ENCODE measurements around the gene GADD45A. TPM values are rescaled to one million over a fixed set of nuclear protein-coding genes. Genes with fewer than 3 reads are reported as not detected.
A peak's percentile ranks its signal among the peaks of the same experiment; 100 is the strongest.
"Not testable (repeated sequence)": the region's sequence is repeated elsewhere in the genome, so short reads cannot be mapped to it uniquely, and the experiment has no call there.

GADD45A gene
- total RNA-seq, 1 donor from 2014 or later, result 53.8 TPM

DNA sequence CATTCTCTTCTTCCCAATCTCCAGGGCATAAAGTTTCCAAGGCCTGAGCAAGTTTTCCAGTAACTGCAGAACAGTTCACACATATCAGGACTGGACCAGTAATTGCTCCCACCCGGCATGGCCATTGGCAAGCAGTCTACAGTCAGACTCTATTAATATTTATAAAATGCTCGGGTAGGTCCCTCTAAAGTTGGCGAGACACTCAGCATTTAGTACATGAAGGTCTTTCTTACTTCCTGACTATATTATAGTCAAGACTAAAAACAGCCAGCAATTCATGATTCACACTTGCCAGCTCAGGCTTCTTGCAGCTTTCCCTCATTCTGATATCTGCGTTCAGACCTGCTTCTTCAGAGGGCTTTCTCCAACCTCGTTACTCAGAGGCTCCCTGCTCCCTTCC is 25.4 kb downstream of the GADD45A start:
- DNase-seq (ENCODE audit: missing footprints) (no peak), ATAC-seq (peak; percentile 44)
- intact Hi-C loops (cut with DNase I), result no loop called here

DNA sequence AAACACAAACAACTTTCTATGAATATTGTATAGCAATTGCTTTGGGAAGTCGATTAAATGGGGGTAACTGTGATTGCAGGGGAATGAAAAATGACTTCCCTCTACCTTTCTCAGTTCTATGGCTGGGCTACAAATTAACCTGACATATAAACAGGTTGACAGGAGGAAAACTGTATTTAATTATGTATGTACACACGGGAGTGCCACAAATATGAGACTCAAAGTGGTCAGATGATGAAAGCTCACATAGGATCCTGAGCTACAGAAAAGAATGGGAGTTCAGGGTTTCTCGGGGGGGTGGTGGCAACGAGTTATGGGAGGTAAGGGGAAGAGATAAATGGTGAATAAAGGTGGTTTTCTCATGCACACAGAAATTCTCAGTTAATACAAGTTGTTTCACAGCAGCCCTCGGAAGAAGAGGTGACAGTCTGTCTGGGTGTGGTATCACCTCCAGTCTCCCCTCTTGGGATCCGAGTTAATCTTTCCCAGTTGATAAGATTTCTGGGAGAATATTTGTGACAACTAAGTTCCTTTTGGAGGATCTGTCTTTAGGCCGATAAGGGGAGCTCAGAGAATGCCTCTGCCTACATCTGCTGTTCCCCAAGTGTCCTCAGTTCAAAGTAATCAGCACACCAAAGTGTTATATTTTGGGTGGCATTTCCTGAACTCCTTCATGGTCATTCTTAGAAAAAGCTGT is 26.3 kb downstream of the GADD45A start:
- DNase-seq (ENCODE audit: missing footprints) (no peak), ATAC-seq (no peak)
- intact Hi-C loops (cut with DNase I), result no loop called here

DNA sequence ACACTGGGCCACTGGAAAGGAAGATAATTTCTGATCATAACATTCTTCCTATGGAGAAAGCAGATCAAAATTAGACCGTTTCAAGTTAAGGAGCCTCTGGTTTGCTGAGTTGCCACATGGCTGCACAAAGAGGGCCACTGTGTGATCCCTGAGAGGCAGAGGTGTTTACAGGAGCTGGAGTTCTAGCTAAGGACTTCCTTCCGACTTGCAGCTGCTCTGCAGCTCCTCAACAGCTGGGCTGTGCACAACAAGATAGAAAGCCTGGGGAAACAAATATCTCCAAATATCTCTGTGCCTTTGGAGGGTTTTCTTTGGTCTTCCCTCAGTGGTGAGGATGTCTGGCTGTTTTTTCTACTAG is 26.8 kb downstream of the GADD45A start:
- ATAC-seq, result no peak
- intact Hi-C loops (cut with DNase I), result no loop called here
- DNase-seq (ENCODE audit: missing footprints), result no peak

DNA sequence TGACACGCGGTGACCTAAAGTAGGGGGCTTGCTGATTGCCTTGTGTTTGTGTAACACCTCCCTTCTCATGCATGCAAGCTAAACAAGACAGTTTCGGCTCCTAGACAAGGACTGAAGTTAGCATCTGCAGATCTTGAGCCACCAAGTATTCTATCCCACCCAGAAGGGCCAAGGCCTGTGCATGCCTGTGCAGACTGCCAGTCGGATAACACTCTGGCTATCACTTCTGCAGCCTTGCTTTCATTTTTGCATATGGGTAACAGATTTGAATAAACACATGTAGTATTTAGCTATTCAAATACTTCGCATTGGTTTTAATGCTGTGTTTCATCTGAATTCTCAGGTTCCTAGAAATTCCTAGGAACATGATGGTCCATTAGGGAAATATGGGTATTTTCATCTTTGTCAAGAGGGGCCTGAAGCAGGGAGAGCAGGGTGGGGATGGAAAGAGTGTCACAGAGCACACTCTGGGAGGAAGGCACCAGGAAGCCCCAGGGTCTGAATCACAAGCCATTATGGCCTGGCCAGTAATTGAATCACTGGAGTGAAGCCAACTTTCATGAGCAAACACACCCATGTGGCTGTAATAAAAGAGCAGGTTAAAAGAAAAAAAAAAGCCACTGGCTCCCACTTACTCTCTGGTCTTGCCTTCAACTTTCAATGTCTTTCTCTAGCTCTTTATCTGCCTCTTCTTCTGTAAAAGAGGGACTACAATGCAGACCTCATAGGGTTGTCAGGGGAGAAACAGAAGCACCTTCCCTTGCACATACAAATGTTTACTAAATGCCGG is 28.3 kb downstream of the GADD45A start:
- intact Hi-C loops (cut with DNase I), result no loop called here
- no peak for DNase-seq (ENCODE audit: missing footprints)
- ATAC-seq, result no peak

DNA sequence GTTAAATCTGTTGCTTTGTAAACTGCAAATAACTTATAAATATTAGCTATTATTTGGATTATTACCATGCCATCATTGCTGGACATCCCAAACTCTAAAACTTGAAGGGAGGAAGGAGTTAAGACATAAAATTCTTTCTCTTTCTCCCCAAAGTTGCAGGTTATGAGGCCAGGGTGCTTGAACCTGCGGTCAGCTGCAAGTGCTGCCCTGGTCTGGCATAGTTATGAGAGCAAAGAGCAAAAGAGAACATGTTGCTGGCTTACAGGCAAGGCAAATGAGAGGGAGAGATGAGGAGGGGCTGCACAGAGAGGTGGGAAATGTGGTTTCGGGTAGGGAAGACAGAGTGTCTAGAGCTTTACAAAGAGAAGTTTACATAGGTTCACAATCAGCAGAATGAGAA is 30.8 kb downstream of the GADD45A start:
- DNase-seq (ENCODE audit: missing footprints), result no peak
- no peak for ATAC-seq
- intact Hi-C loops (cut with DNase I), result no loop called here

DNA sequence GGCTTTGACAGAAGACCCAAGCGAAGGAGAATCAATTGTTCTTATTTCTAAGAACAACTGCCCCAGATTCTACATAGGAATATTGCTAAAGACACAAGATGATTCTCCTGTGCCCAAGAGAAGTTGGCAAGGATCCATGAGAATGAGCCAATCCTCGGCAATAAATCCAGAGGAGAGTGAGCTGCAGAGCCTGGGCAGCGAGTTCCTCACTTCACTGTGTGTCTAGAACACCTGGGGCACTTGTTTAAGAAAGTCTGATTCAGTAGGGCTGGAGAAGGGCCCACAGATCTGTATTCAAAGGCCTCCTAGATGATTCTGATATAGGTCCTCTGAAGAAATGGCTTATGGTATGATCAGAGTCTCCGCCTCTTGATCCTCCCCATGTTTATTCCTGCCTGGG is 31.8 kb downstream of the GADD45A start:
- intact Hi-C loops (cut with DNase I), result no loop called here
- no peak for DNase-seq (ENCODE audit: missing footprints)
- ATAC-seq, result no peak

DNA sequence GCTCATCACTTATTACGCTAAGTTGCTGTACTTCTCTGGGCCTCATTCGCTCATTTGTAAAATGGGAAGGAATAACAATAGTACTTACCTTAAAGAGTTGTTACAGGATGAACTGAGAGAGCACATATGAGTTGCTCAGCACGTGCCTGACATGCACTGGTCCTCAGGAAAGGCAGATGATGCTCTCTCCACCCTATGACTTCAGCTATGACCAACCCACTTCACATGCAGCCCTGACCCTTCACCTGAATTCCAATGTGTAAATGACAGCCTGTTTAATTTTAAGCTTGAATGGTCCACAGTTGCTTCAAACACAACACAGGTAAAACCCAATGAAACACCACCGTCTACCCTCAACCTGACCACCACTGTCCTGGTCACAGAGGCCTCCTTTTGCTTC is 32.9 kb downstream of the GADD45A start:
- DNase-seq (ENCODE audit: missing footprints) (no peak), ATAC-seq (peak; percentile 80)
- intact Hi-C loops (cut with DNase I), result no loop called here

DNA sequence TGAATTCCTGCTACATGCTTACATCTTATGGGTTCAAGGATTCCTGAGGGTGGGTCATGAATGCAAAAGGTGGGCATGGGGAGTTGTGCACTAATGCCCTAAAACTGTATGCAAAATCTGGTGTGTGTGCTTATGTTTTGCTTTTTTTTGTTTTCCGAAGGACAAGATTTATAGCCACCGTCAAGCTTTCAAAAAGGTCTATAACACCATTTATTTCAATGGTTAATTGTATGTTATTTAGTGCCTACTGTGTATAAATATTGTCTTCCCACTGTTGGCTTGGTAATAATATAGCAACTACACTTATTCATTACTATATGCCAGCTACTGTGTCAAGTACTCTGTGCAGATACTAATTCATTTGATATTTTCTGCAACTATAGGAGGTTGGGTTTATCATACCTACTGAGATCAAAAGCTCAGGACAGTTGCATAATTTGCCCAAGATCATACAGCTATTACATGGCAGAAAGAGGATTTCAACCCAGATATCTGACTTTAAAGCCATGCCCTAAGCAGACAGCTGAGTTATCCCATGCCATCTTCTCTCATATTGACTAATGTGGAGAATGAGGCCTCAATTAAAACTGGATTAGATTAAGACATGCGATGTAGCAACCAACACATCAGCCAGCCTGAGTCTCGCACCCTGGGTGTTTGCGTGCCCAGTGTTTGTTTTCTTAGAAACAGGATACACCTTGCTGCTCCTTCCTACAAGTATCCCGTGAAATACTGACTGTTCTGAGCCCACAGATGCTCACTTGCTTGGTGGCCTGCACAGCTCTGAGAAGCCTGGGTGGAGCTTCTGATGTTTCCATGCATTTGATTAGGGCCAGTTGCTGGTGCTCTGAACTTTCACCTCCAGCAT is 34.6 kb downstream of the GADD45A start:
- ATAC-seq (no peak), DNase-seq (ENCODE audit: missing footprints) (no peak)
- intact Hi-C loops (cut with DNase I), result loop anchor here (5.0 kb wide), 1 partner anchor 32 kb away; the partner anchor contains the start of gene GADD45A

DNA sequence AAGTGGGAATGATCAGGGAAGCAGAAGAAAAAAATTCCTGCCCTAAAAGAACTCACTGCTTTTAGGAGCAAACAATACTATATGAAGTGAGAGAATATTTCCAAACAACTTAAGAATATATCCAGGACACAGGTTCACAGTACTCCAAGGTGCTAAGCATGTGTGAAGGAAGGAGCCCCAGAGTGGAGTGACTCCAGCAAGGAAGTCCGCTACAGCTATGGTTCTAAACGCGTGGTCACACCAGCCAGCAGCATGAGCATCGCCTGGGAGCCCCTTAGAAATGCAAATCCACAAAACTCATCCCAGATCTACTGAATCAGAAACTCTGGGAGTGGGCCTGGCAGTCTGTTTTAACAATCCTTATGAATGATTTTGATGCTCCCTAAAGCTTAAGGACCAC is 36.1 kb downstream of the GADD45A start:
- intact Hi-C loops (cut with DNase I), result loop anchor here (5.0 kb wide), 1 partner anchor 34 kb away; the partner anchor contains the start of gene GADD45A
- ATAC-seq (no peak), DNase-seq (ENCODE audit: missing footprints) (no peak)

DNA sequence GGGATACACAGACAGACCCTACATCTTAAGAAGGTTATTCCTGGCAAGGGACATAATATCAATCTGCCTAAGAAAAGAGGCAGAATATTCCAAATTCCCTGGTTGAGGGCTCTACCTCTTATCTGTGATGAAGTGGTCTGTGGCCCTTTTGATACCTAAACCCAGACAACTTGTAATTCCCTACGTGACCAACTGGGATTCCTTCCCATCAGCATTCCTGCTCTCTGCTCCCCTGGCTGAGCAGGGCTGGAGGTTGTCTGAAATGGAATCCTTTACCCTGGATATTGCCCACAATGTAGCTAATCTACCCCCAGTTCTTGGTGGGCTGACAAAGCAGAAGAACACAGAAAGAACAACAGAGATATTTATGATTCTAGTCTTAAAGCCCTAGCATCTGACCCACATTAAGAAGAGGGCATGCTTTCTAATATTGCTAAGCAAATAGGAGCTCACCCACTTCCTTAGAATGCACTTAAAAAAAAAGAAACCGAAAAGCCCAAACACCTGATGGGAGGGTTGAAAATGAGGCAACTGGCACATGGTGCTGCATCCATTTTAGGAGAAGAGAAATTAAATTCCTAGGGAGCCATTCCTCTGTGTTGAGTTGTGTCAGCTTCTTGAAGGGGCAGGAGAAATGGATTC is 36.8 kb downstream of the GADD45A start:
- intact Hi-C loops (cut with DNase I), result loop anchor here (5.0 kb wide), 1 partner anchor 34 kb away; the partner anchor contains the start of gene GADD45A
- no peak for DNase-seq (ENCODE audit: missing footprints)
- ATAC-seq, result no peak

DNA sequence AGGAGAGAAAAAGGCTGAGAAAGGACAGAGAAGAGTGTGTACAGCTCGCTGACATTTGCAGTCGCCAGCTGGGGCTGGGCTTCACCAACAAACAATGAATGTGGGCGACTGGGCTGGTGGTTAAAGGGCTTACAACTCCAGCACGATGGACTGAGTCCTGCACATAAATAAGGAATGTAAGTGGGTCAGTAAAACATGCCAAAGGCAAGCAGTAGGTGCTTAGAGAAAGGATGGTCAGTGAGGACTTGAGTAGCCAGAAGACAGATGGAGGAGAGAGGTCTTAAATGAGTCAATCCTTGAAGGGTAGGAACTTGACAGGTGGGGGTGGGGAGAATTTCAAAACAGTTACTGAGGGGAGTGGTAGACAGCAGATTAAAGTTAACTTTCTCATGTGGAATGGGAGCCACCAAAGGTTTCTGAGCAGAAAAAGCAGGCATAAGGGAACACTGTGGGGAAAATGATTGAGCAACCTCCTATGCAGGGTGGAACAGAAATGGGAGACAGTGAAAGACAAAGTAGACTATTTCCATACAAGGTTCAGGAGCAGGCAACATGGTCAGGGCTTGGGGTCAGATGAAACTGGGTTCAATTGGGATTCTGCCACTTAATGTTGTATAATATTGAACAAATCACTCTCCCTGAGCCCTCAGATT is 37.4 kb downstream of the GADD45A start:
- ATAC-seq, result no peak
- DNase-seq (ENCODE audit: missing footprints), result no peak
- intact Hi-C loops (cut with DNase I), result loop anchor here (5.0 kb wide), 1 partner anchor 35 kb away; the partner anchor contains the start of gene GADD45A

DNA sequence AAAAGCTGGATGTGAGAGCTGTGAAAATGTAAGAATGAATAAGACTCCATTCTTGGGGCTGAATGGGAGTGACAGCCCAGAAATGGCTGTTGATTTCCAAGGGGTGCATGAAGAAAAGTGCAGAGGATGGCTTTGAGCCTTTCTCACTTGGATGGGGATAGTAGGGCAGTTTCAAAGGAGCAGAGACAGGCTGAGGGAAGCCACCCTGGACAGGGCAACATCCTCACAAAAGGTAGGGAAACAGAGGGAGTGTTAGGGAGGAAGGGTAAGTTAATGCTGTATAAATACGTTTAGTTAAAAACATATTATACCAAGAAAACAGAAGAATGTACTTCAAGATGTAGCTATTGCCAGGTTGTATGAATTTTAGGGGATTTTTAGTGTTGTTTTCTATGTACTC is 38.1 kb downstream of the GADD45A start:
- intact Hi-C loops (cut with DNase I), result loop anchor here (5.0 kb wide), 1 partner anchor 36 kb away; the partner anchor contains the start of gene GADD45A
- no peak for DNase-seq (ENCODE audit: missing footprints)
- ATAC-seq, result no peak

DNA sequence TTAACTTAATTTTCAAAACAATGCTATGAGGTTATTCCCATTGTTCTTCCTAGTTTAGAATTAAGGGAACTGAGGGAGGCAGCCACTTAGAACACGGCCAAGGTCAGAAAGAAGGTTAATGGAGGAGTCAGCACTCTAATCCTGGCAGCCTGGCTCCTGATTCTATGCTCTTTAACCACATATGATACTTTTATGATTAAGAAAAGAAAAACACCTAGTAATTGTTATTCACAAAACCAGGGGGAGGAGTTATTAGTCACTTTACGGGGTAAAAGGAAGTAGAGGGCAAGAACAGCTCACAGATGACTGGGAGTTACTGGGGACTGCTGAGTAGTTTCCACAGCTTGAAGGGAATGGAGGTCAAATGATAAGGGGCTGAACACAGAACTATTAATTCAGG is 38.6 kb downstream of the GADD45A start:
- intact Hi-C loops (cut with DNase I), result loop anchor here (5.0 kb wide), 1 partner anchor 36 kb away; the partner anchor contains the start of gene GADD45A
- no peak for DNase-seq (ENCODE audit: missing footprints)
- ATAC-seq, result no peak

DNA sequence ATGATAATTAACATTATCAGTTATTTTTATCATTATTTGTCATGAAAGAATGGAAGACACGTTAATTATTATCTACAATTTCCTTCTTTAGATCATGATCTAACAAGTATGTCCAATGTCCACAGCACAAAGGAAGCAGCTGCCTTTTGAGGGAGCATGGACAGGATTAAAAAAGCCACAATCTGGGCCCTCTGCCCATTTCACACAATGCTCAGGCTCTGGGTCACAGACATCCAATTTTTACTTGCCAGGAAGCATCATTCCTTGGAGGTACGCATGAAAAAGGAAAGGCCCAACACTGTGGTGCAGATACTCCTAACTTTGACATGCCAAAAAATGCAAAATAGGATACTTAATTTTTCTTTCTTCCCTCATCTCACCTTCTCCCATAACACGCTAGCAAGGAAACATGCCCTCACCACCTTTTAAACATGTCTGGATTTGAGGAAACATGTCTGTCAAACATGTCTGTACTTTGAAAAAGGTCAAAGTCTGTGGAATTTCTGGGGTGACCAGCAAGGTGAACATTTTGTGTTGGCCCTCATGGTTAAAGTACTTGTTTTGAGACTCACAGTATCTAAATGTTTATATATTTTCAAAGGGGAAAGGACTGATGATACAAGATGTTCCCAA is 40.0 kb downstream of the GADD45A start:
- intact Hi-C loops (cut with DNase I), result loop anchor here (5.0 kb wide), 1 partner anchor 38 kb away; the partner anchor contains the start of gene GADD45A
- DNase-seq (ENCODE audit: missing footprints) (no peak), ATAC-seq (peak; percentile 66)

DNA sequence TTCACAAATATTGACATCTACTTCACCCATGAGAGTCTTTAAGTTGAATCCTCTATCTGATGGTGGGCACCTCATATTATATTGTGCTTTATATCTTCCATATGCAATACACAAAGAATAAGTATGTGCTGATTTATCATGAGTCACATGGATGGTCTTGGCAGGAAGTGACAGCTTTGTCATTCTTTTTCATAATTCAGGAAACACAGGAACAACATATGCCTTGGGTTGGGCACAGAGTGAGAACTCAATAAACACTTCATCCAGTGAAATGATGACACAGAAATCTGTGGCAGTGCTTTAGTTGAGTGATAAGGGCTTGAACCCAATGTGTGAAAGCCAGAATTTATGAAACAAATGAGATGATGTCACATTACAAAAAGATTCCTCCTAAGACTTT is 41.2 kb downstream of the GADD45A start:
- DNase-seq (ENCODE audit: missing footprints) (no peak), ATAC-seq (no peak)
- intact Hi-C loops (cut with DNase I), result no loop called here

DNA sequence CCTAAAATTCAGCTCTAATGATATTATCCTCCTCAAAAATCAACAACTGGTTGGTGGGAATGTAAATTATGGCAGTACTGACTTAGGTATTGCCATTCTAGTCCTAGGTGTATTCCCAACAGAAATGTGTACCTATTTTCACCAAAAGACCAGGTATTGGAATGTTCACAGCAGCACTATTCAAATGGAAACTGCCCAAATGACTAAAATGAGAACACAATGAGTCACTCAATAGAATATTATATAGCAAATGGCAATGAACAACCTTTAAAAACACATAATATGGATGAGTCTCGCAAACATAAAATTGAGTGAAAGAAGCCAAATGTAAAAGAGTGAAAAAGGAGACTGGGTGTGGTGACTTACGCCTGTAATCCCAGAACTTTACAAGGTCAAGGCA is 44.9 kb downstream of the GADD45A start:
- intact Hi-C loops (cut with DNase I), result no loop called here
- no peak for DNase-seq (ENCODE audit: missing footprints)
- no peak for ATAC-seq

DNA sequence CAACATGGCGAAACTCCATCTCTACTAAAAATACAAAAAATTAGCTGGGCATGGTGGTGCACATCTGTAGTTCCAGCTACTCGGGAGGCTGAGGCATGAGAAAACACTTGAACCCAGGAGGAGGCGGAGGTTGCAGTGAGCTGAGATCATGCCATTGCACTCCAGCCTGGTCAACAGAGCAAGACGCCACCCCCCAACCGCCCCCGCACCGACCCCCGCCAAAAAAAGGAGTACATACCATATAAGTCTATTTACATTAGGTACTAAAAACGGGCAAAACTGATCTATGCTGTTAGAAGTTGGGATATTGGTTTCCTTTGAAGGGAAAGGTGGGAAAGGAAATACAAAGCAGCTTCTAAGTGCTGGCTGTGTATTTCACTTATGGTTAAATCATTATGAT is 45.3 kb downstream of the GADD45A start:
- ATAC-seq; DNase-seq (ENCODE audit: missing footprints); intact Hi-C loops (cut with DNase I): not testable (repeated sequence)

DNA sequence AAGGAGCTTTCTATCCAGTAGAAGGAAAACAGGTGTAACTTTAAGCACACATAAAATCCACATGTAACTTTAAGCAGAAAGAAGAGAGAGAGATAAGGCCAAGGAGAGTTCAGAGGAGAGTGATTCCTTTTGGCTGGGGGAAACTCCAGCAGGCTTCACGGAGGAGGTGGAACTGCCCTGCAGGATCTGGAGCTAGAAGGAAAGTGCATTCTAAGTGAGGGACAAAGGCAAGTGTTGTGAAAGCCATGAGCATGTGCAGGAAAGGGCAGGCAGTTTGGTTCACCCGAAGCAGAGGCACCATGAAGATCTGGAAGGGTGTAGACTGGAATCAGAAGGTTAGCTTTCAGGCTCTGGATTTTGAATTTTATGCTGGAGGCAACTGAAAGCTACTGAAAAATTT is 46.3 kb downstream of the GADD45A start:
- ATAC-seq (no peak), DNase-seq (ENCODE audit: missing footprints) (no peak)
- intact Hi-C loops (cut with DNase I), result no loop called here
